ENCODE measurements around the gene PMF1. TPM values are rescaled to one million over a fixed set of nuclear protein-coding genes. Genes with fewer than 3 reads are reported as not detected.

PMF1 gene
- total RNA-seq, 1 donor from 2014 or later = 55.3 TPM

DNA sequence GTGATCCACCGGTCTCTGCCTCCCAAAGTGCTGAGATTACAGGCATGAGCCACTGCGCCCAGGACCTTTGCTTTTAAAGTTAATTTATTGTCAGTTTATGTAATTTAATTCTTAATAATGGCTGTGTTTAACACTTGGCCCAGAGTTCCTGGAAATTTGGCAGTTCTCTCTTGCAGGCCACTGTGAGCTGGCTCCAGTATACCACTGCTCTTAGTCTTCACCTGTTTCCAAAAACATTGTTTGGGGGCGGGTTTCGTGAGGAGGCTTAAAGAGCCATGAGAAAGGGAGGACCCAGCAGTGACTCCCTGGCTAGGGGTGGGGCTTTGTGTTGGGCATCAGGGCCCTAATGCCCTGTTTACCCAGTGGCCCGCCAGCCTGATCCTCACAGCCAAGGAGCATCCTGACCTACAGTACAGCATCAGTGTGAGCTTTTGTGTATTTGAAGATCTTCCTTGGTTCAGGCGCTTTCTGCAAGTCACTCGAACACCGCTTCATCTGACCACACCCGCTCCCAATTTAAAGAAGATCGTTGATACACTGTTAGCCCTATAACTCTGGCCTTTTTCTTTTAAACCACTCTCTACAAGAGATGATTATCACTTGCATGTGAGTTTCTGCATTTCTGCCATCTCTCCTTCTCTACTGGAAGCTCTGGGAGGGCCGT is 17.1 kb downstream of the PMF1 start:
- H3K27me3 ChIP-seq (ENCODE audit: control insufficient read depth, insufficient read depth, low read length) = no peaks in the 10 kb centered on the region
- TF ChIP-seq, protein P1, sequence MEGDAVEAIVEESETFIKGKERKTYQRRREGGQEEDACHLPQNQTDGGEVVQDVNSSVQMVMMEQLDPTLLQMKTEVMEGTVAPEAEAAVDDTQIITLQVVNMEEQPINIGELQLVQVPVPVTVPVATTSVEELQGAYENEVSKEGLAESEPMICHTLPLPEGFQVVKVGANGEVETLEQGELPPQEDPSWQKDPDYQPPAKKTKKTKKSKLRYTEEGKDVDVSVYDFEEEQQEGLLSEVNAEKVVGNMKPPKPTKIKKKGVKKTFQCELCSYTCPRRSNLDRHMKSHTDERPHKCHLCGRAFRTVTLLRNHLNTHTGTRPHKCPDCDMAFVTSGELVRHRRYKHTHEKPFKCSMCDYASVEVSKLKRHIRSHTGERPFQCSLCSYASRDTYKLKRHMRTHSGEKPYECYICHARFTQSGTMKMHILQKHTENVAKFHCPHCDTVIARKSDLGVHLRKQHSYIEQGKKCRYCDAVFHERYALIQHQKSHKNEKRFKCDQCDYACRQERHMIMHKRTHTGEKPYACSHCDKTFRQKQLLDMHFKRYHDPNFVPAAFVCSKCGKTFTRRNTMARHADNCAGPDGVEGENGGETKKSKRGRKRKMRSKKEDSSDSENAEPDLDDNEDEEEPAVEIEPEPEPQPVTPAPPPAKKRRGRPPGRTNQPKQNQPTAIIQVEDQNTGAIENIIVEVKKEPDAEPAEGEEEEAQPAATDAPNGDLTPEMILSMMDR (IDR thresholded peaks at IDR 0.05; ENCODE audit: insufficient read depth, low read length, severe bottlenecking) = no peak
- no peak overlapping the region for H3K4me3 ChIP-seq (ENCODE audit: low read depth, low read length)
- DNase-seq (ENCODE audit: low read depth) (no peak), FAIRE-seq (no peak)
- H3K36me3 ChIP-seq (ENCODE audit: control insufficient read depth, insufficient read depth, low read length) = peaks cover 11% of the 10 kb centered on the region

DNA sequence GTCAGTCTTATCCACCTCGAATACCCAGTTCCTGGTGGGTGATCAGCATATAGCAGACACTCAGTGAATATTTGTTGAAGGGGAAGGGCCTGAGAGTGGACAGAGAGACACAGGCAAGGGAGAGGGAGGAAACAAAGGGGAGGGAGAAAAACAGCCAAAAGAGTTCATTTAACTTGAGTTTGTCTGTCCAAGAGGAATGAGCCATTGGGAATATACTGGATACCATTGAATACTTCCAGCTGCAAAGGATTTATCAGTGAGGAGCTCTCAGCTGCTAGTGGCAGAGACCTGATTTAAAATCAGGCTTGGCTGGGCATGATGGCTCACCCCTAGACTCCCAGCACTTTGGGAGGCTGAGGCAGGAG is 17.6 kb downstream of the PMF1 start:
- H3K36me3 ChIP-seq (ENCODE audit: control insufficient read depth, insufficient read depth, low read length) = peaks cover 11% of the 10 kb centered on the region
- no peak overlapping the region for H3K4me3 ChIP-seq (ENCODE audit: low read depth, low read length)
- DNase-seq (ENCODE audit: low read depth) = no peak
- TF ChIP-seq, protein P1 (IDR thresholded peaks at IDR 0.05; ENCODE audit: insufficient read depth, low read length, severe bottlenecking) = no peak
- no peaks in the 10 kb centered on the region for H3K27me3 ChIP-seq (ENCODE audit: control insufficient read depth, insufficient read depth, low read length)
- no peak for FAIRE-seq

DNA sequence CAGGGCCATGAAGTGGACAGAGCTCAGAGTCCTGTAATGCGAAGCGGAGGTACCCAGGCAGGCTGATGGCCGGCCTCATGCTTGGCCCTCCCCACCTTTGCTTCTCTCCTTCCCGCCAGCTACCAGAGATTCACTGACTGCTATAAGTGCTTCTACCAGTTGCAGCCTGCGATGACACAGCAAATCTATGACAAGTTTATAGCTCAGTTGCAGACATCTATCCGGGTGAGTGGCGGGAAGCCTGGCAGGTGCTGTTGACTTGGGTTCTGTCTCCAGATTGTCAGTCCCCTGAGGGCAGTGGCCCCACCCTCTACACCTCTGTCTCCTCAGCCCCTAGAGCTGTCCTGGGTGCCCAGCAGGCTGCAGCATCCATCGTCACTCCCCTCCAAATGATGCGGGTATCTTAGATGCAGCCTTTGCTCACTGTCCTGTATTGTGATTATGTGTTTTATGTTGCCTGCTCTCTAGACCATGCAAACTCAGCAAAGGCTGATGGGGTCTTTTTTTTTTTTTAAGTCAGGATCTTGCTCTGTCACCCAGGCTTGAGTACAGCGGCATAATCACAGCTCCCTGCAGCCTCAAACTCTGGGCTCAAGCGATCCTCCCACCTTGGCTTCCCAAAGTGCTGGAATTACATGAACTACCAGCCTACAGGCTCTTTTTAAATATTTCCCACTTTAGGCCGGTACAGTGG is 19.5 kb downstream of the PMF1 start:
- H3K27me3 ChIP-seq (ENCODE audit: control insufficient read depth, insufficient read depth, low read length) = no peaks in the 10 kb centered on the region
- no peak overlapping the region for H3K4me3 ChIP-seq (ENCODE audit: low read depth, low read length)
- no peak for FAIRE-seq
- TF ChIP-seq, protein P1 (IDR thresholded peaks at IDR 0.05; ENCODE audit: insufficient read depth, low read length, severe bottlenecking) = no peak
- H3K36me3 ChIP-seq (ENCODE audit: control insufficient read depth, insufficient read depth, low read length) = peaks cover 13% of the 10 kb centered on the region
- no peak for DNase-seq (ENCODE audit: low read depth)

DNA sequence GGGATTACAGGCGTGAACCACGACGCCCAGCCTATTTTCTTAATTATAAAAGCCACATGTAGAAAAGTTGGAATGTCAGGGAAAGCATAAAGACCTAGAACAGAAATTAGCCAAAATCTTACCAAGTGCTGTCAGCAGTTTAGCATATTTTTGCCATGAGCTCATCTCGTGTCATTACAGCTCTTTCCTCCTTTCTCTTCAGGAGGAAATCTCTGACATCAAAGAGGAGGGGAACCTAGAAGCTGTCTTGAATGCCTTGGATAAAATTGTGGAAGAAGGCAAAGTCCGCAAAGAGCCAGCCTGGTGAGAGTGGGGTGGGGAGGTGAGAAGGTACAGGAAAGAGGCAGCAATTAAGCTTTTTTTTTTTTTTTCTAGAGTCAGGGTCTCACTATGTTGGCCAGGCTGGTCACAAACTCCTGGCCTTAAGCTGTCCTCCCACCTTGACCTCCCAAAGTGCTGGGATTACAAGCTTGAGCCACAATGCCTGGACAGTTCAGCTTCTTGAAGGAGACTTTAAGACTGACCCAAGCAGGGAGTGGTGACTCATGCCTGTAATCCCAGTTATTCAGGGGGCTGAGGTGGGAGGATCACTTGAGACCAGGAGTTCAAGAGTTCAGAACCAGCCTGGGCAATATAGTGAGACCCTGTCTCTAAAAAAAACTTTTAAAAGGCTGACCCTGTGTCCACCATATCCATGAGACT is 20.8 kb downstream of the PMF1 start:
- FAIRE-seq (no peak), DNase-seq (ENCODE audit: low read depth) (peak; percentile 46)
- no peaks in the 10 kb centered on the region for H3K27me3 ChIP-seq (ENCODE audit: control insufficient read depth, insufficient read depth, low read length)
- H3K4me3 ChIP-seq (ENCODE audit: low read depth, low read length) = no peak overlapping the region
- TF ChIP-seq, protein P1 (IDR thresholded peaks at IDR 0.05; ENCODE audit: insufficient read depth, low read length, severe bottlenecking) = no peak
- peaks cover 14% of the 10 kb centered on the region for H3K36me3 ChIP-seq (ENCODE audit: control insufficient read depth, insufficient read depth, low read length)

DNA sequence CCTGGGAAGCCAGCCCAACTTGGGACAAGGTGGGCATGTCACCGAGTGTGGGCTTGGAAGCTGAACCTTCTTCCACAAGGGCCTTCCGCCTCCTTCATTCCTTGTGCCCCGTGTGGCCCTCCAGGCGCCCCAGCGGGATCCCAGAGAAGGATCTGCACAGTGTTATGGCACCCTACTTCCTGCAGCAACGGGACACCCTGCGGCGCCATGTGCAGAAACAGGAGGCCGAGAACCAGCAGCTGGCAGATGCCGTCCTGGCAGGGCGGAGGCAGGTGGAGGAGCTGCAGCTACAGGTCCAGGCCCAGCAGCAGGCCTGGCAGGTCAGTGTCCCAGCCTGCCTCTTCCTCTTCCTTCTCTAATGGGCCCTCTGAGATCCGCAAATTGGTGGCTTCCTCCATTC is 23.4 kb downstream of the PMF1 start:
- DNase-seq (ENCODE audit: low read depth) (no peak), FAIRE-seq (no peak)
- TF ChIP-seq, protein P1 (IDR thresholded peaks at IDR 0.05; ENCODE audit: insufficient read depth, low read length, severe bottlenecking) = no peak
- Histone ChIP-seq H3K4me3 (ENCODE audit: low read depth, low read length) (no peak overlapping the region), H3K36me3 (ENCODE audit: control insufficient read depth, insufficient read depth, low read length) (peaks cover 13% of the 10 kb centered on the region), H3K27me3 (ENCODE audit: control insufficient read depth, insufficient read depth, low read length) (no peaks in the 10 kb centered on the region)
